Esophagus (tissue), 2 donors: Measurements from ENCODE around the gene PSKH1. TPM values are rescaled to one million over a fixed set of nuclear protein-coding genes. Genes with fewer than 3 reads are reported as not detected.

ENCODE experiments used
- H3K27ac ChIP-seq, 2 donors: one replicate each; pipeline ENCODE4 v1.5.1; 2013; ENCODE audit warnings: low read depth in 2 of 2, mild to moderate bottlenecking in 2 of 2, inconsistent platforms in 1 of 2, low read length in 1 of 2, moderate library complexity in 1 of 2
- H3K27me3 ChIP-seq, 2 donors: one replicate each; pipeline ENCODE4 v1.6.1; 2013; ENCODE audit warnings: low read length in 2 of 2, control low read depth in 1 of 2, mild to moderate bottlenecking in 1 of 2; ENCODE audit not compliant: insufficient read depth in 2 of 2, control insufficient read depth in 1 of 2
- H3K36me3 ChIP-seq, 2 donors: one replicate each; pipeline ENCODE4 v1.6.1; 2013; ENCODE audit warnings: low read length in 1 of 2; ENCODE audit not compliant: control insufficient read depth in 2 of 2, insufficient read depth in 2 of 2
- H3K4me1 ChIP-seq, 2 donors: one replicate each; pipeline ENCODE4 v1.6.1; 2013; ENCODE audit warnings: low read length in 1 of 2; ENCODE audit not compliant: control insufficient read depth in 2 of 2, insufficient read depth in 2 of 2
- H3K4me3 ChIP-seq, 2 donors: one replicate each; pipeline ENCODE4 v1.5.1; 2013; ENCODE audit warnings: low read length in 2 of 2, mild to moderate bottlenecking in 2 of 2, low read depth in 1 of 2, moderate library complexity in 1 of 2
- H3K9me3 ChIP-seq, 2 donors: one replicate each; pipeline ENCODE4 v1.6.1; 2013; ENCODE audit warnings: mild to moderate bottlenecking in 2 of 2, low read depth in 1 of 2, low read length in 1 of 2, moderate library complexity in 1 of 2; ENCODE audit not compliant: control insufficient read depth in 2 of 2, insufficient read depth in 1 of 2
- WGBS, 2 donors: extraction: QIAGEN DNeasy Blood & Tissue Kit; methylation state at CpG; one replicate each; pipeline ENCODE4 v1.1.7; 2013; 5-methylcytosine and 5-hydroxymethylcytosine counted together
- polyA plus RNA-seq, 2 donors: library from polyadenylated mRNA; stranded (reverse); fragments of 200-250 nt; gene quantifications; one replicate each; pipeline ENCODE4 v1.2.3, GENCODE V29; 2013
- donor health status: healthy with polysubstance abuse.
- donor health status: Bipolar disorder and iron deficiency.

Gene PSKH1
- polyA plus RNA-seq, 2 donors: 12.5 to 13.7 TPM

DNA sequence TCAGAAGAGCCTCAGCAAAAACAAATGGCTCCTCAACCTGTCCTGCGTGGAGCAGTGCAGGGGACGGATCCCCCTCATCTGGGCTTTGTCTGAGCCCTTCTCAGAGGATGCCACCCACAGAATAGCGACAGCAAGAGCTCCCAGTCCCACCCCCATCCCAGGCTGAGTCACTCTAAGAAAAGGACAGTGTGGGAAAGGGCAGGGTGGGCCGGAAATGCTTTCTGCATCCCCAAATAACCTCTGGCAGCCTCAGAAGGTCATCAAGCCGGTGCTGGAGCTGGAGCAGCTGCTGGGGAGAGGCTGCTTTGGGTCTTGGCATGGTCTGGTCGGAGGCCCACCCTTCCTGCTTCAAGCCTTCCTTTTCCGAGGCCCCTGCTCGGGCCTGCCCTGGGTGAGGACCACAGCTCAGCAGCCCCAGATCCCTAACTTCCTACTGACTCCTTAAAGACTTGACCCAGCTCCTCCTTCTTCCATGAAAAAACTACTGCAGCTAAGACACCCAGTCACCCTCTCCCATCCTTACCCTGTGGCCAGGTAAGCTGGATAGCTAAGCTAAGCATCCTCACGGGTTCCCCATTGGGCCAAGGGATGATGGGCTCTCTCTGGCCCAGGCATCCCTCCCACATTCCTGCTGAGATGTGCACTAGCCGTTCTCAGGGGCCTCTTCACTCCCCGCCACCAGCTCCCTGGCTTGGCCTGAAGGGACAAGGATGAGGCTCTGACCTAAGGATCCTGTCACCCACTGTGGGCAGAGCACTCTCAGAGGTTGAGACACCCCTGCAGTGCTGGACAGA is 66.7 kb downstream of the PSKH1 start:
- H3K27ac ChIP-seq: peak overlapping the region; percentile 17 to 43
- H3K9me3 ChIP-seq: no peaks in the 10 kb centered on the region
- H3K27me3 ChIP-seq: no peaks in the 10 kb centered on the region
- H3K4me1 ChIP-seq: peaks cover 11 to 26% of the 10 kb centered on the region in 2 donors
- no peak overlapping the region for H3K4me3 ChIP-seq
- peaks cover 4 to 18% of the 10 kb centered on the region in 2 donors for H3K36me3 ChIP-seq
- WGBS, 2 donors: 54 to 68% methylated on average over 11 of the region's 11 CpGs

DNA sequence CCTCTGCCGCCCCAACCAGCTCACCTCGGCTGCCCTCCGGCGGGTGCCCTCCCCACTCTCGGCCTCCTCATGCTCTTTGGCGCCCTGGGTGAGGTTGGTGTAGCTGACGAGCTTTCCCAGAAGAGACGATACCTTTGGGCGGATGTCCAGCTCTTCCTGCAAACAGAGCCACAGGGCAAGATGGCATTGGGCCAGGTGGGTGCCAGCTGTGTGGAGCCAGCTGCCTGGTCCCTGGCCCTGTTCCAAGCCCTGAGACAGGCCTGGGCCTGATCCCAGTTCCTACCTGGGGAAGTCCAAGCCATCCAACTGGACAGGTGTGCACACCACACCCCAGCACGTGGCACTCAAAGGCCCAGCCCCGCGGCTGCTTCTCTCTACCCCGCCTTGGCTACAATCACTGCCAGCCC is 68.5 kb downstream of the PSKH1 start:
- H3K4me3 ChIP-seq: no peak overlapping the region
- H3K36me3 ChIP-seq: peaks cover 4 to 12% of the 10 kb centered on the region in 2 donors
- 38 to 43% methylated on average over 13 of the region's 13 CpGs for WGBS, 2 donors

DNA sequence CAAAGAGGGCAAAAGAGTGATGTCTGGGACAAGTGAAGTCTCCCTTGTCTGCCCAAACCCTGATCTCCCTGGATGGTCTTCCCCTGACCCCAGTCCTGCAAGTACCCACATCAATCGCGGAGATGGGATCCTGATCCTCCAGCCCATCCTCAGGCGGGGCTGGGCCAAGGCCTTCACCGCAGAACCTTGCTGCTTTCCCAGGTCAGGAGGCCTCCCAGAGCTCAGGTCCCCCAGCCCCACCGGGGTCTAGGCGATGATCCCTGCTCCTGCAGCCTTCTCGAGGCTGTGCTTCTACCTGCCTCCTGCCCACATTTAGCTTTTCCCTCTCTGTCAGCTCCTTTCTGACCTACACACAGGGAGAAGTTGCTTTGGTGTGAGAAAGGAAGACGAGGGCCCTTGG is 69.1 kb downstream of the PSKH1 start:
- 75 to 79% methylated on average over 8 of the region's 8 CpGs for WGBS, 2 donors
- no peak overlapping the region for H3K27ac ChIP-seq
- no peak overlapping the region for H3K4me3 ChIP-seq

More for the DNA sequence above, 68.5 kb downstream of the PSKH1 start:
- no peak overlapping the region for H3K27ac ChIP-seq
- no peaks in the 10 kb centered on the region for H3K27me3 ChIP-seq
- peaks cover 15 to 33% of the 10 kb centered on the region in 2 donors for H3K4me1 ChIP-seq
- no peaks in the 10 kb centered on the region for H3K9me3 ChIP-seq

DNA sequence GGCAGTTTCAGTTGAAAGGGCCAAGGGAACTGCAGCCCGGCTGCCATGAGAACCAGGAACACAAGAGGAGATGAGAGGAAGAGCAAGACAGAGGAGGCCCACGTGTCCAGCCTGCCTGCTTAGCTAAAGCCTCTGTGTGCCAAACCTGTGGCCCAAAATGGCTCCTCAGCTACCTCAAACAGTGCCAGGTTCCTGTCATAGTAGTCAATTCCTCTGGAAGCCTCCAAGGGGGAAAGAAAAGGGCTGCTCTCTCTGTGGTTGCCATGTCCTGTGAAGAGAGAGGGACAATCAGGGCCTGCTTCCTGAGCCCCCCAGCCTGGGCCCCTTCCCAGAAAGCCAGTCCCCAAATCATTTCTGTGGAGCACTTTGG is 70.2 kb downstream of the PSKH1 start:
- H3K4me1 ChIP-seq: peaks cover 18 to 41% of the 10 kb centered on the region in 2 donors
- peaks cover 4 to 9% of the 10 kb centered on the region in 2 donors for H3K36me3 ChIP-seq
- H3K27ac ChIP-seq: no peak overlapping the region
- H3K9me3 ChIP-seq: no peaks in the 10 kb centered on the region
- no peak overlapping the region for H3K4me3 ChIP-seq
- WGBS, 2 donors: 68 to 69% methylated on average over 2 of the region's 2 CpGs
- no peaks in the 10 kb centered on the region for H3K27me3 ChIP-seq

More for the DNA sequence above, 69.1 kb downstream of the PSKH1 start:
- H3K4me1 ChIP-seq: peaks cover 15 to 39% of the 10 kb centered on the region in 2 donors
- no peaks in the 10 kb centered on the region for H3K9me3 ChIP-seq
- H3K27me3 ChIP-seq: no peaks in the 10 kb centered on the region
- peaks cover 4 to 12% of the 10 kb centered on the region in 2 donors for H3K36me3 ChIP-seq

DNA sequence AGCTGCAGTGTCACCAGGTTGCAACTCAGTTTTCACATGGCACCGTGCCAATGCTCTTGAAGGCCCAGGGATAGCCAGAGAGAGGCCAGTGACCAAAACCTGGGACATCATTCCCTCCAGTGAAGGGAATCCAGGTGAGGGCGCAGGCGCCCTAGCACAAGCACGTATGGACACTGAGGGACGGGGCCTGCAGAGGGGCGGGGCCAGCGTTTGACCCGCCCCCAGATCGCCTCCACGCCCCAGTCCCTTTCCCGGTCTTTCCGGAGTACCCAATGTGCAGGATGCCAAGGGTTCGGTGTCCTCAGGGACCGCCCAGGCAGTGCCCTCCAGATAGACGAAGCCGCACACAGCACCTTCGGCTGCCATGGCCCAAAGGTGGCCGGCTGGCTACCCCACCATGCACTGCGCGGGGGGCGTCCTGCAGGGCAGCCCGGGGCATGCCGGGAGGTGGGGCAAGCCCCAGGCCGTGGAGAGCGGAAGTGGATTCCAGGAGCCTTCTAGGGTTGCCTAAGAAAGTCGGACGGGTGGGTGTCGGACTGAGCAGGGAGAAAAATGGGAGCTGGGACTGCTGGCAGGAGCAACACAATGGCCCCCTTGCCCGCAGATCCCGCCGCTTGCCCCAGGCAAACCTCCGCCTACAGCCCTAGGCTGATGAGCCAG is 70.7 kb downstream of the PSKH1 start:
- H3K36me3 ChIP-seq: peaks cover 4 to 9% of the 10 kb centered on the region in 2 donors
- H3K9me3 ChIP-seq: no peaks in the 10 kb centered on the region
- 65 to 68% methylated on average over 32 of the region's 32 CpGs for WGBS, 2 donors
- H3K4me1 ChIP-seq: peaks cover 18 to 41% of the 10 kb centered on the region in 2 donors
- no peaks in the 10 kb centered on the region for H3K27me3 ChIP-seq
- no peak overlapping the region for H3K4me3 ChIP-seq
- H3K27ac ChIP-seq: no peak overlapping the region

DNA sequence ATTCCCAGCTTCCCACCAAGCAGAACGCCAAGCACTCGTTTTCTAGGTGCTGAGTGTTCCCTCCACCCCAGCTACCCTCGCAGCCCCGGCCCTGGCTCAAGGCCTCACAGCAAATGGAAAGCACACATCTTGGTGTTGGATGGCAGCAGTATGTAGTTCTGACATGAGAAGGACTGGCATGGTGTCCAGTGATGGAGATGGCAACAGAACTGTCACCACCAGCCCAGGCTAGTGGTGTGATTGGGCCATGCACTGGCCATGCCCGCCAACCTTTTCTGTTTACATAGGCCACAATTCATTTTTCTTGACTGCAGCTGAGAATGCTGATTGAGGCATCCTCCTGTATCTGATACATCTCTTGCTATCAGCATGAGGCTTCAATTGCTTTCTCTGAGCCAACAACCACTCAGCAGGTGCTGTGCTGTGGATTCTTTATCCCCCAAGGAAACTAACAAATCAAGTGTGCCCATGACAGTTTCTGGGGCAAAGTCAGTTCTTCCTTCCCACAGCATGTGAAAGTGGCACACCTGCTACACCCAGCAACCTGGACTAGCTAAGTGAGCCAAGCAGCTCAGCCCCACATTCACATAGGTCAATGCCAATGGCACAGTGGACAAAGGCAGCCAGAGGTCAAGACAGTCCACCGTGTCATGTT is 71.5 kb downstream of the PSKH1 start:
- H3K36me3 ChIP-seq: peaks cover 4 to 9% of the 10 kb centered on the region in 2 donors
- H3K4me3 ChIP-seq: no peak overlapping the region
- H3K4me1 ChIP-seq: peaks cover 18 to 39% of the 10 kb centered on the region in 2 donors
- 89% methylated on average over 6 of the region's 6 CpGs for WGBS, 2 donors
- H3K27me3 ChIP-seq: no peaks in the 10 kb centered on the region
- H3K9me3 ChIP-seq: no peaks in the 10 kb centered on the region
- no peak overlapping the region for H3K27ac ChIP-seq

DNA sequence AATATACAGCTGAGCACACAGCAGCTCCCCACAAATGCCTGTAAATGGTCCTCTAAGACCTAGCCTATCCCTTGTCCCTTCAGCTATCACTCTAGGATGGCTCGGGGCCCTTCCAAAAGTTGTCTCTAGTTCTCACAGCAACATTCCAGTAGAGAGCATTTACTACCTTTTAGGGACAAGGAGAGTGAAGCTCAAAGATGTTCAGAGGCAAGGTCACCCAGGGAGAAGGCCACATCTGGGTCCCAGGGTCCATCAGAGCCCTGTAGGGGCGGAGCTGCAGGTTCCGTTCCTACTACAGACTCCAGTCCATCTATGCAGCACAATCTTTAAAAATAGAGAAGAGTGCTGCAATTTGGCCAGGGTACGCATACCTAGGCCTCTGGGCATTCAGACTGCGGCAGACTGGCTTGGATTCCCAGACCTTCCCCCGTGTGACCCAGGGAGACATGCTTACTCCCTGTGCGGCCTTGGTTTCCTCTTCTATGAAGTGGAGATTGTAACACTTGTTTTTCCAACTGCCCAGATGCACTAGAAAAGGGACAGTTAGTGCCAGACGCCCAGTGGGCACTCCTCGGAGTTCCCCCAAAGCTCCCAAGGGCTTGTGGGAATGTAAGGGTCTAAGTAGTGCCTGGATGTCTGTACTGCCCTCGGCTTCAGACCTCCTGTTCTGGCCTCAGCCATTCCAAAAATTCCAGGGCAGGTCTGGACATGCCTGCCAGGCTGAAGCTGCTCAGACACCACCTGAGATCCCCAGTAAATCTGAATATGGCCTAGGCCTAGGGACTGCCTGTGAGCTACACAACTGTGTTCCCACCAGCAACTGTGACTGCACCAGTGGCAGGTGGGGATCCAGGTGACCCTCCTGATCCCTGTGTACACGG is 72.9 kb downstream of the PSKH1 start:
- 49 to 64% methylated on average over 11 of the region's 11 CpGs for WGBS, 2 donors
- Histone ChIP-seq H3K27ac (peak overlapping the region in 1 of 2 donors; percentile 95), H3K9me3 (no peaks in the 10 kb centered on the region), H3K4me1 (peaks cover 18 to 33% of the 10 kb centered on the region in 2 donors), H3K36me3 (peaks cover 4% of the 10 kb centered on the region in 2 donors), H3K4me3 (no peak overlapping the region), H3K27me3 (no peaks in the 10 kb centered on the region)

DNA sequence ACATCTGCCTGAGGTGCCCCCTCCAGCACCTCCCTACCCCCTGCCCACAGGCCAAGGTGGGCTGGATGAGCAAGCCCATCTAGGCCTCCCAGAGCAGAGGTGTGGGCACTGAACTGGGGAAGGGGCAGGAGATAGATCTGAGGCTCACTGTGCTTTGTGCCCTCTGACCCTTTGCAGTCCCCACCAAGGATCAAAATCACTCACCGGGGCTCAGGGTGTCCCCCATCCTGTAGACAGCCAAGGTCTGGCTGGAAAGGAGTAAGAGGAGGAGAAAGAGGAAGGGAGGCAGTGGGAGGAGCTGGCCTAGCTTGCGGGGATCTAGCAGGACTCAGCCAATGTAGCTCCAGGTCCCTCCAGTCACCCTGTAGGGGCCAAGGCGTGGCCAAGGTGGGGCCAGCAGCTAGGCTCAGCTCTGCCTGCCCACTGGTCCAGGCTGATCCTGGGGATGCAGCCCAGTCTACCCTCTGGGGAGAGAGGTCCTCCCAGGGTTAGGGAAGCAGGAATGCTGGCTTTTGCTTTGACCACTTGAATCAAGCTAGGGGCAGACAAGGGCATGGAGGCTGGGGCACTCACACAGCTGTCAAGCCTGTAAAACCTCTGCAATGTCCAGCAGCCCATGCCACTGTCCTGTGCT is 73.6 kb downstream of the PSKH1 start:
- H3K4me3 ChIP-seq: peak overlapping the region; percentile 69 to 82
- peaks cover 0 to 4% of the 10 kb centered on the region in 2 donors for H3K36me3 ChIP-seq
- H3K4me1 ChIP-seq: peaks cover 13 to 27% of the 10 kb centered on the region in 2 donors
- peak overlapping the region; percentile 21 to 95 for H3K27ac ChIP-seq
- whole genome bisulfite sequencing, 2 donors: 41 to 57% methylated on average over 3 of the region's 3 CpGs
- H3K27me3 ChIP-seq: no peaks in the 10 kb centered on the region
- H3K9me3 ChIP-seq: no peaks in the 10 kb centered on the region
